ENCODE data around the gene GGT6. TPM values are rescaled to one million over a fixed set of nuclear protein-coding genes. Genes with fewer than 3 reads are reported as not detected.
A peak's percentile ranks its signal among the peaks of the same experiment; 100 is the strongest.

The GGT6 gene
- total RNA-seq, 3 donors from 2014 or later: 98.0 to 219 (median 189) TPM

- no peak for TF ChIP-seq CTCF (IDR thresholded peaks at IDR 0.05)
- intact Hi-C loops (cut with DNase I, micrococcal nuclease): no loop called here
- no peaks in the 10 kb centered on the region for H3K9me3 ChIP-seq
- ATAC-seq (no peak), DNase-seq (no peak)
- H3K4me1 ChIP-seq (ENCODE audit: low read depth): peaks cover 10% of the 10 kb centered on the region
- no peaks in the 10 kb centered on the region for H3K36me3 ChIP-seq (ENCODE audit: low read depth)
- H3K4me3 ChIP-seq: no peak overlapping the region
Measured at GRCh38 chr17:4586043-4586442, 25.7 kb upstream of the GGT6 start.

GRCh38 chr17:4585638-4585994 is 25.2 kb upstream of the GGT6 start:
- DNase-seq (no peak), ATAC-seq (no peak)
- Histone ChIP-seq H3K36me3 (ENCODE audit: low read depth) (no peaks in the 10 kb centered on the region), H3K4me3 (no peak overlapping the region), H3K4me1 (ENCODE audit: low read depth) (peaks cover 10% of the 10 kb centered on the region), H3K9me3 (no peaks in the 10 kb centered on the region)
- TF ChIP-seq CTCF (IDR thresholded peaks at IDR 0.05): no peak
- intact Hi-C loops (cut with DNase I, micrococcal nuclease): no loop called here

- DNase-seq (no peak), ATAC-seq (peak; percentile 67)
- Histone ChIP-seq H3K9me3 (no peaks in the 10 kb centered on the region), H3K4me3 (no peak overlapping the region), H3K4me1 (ENCODE audit: low read depth) (peaks cover 10% of the 10 kb centered on the region), H3K36me3 (ENCODE audit: low read depth) (no peaks in the 10 kb centered on the region)
- intact Hi-C loops (cut with DNase I, micrococcal nuclease): no loop called here
- TF ChIP-seq CTCF (IDR thresholded peaks at IDR 0.05): no peak
Measured at GRCh38 chr17:4584917-4585637, 24.7 kb upstream of the GGT6 start.

- H3K4me3 ChIP-seq: no peak within 1 kb of the TSS
- peaks cover 10% of the 10 kb centered on the region for H3K4me1 ChIP-seq (ENCODE audit: low read depth)
- intact Hi-C loops (cut with DNase I, micrococcal nuclease): no loop called here
- no peak for TF ChIP-seq CTCF (IDR thresholded peaks at IDR 0.05)
- no peaks in the 10 kb centered on the region for H3K9me3 ChIP-seq
- no peaks in the 10 kb centered on the region for H3K36me3 ChIP-seq (ENCODE audit: low read depth)
- DNase-seq (peak in 1 of 3 donors; percentile 41), ATAC-seq (peak; percentile 50)
Measured at GRCh38 chr17:4584101-4584916, 23.9 kb upstream of the GGT6 start, which contains the start of gene SMTNL2. SMTNL2 (plus strand) TSS chr17:4584529; CDS start chr17:4584606, 77 bp downstream.

GRCh38 chr17:4583782-4584100 is 23.4 kb upstream of the GGT6 start:
- no peak for TF ChIP-seq CTCF (IDR thresholded peaks at IDR 0.05)
- Histone ChIP-seq H3K36me3 (ENCODE audit: low read depth) (no peaks in the 10 kb centered on the region), H3K4me1 (ENCODE audit: low read depth) (peaks cover 10% of the 10 kb centered on the region), H3K9me3 (no peaks in the 10 kb centered on the region), H3K4me3 (no peak overlapping the region)
- peak; percentile 27 for ATAC-seq
- no peak for DNase-seq
- intact Hi-C loops (cut with DNase I, micrococcal nuclease): no loop called here
